K562 (cell line): ENCODE measurements around the gene KIF26A. TPM values are rescaled to one million over a fixed set of nuclear protein-coding genes. Genes with fewer than 3 reads are reported as not detected.

ENCODE experiments used
- ATAC-seq: fragments of 200-7000 bp; cut with Tn5 transposase; 3 replicates; pipeline ENCODE4 v1.9.1; 2020; ENCODE audit warnings: moderate library complexity
- BruUV-seq: library from RNA; stranded (reverse); fragments of 400-500 nt; replicated peaks from 2 replicates; lab custom pipeline; 2021; lab: Mats Ljungman, UMichigan
- CTCF ChIA-PET: fragments of 300-600 bp; formaldehyde crosslinking; extraction: SDS; loops from one replicate; lab custom pipeline; 2021; ENCODE audit warnings: low intra/inter-chr PET ratio; lab: Yijun Ruan, JAX
- POLR2A ChIA-PET: fragments of 300-600, 350-650 bp; sonication (Branson Sonifier 250); formaldehyde crosslinking; extraction: SDS; loops from one replicate; lab custom pipeline; 2021; ENCODE audit warnings: antibody characterized with exemption, inconsistent platforms; lab: Yijun Ruan, JAX
- DNase-seq, 4 experiments: peaks; one replicate each; pipeline versions ENCODE4 v3.0.0 to v3.0.0-alpha.2; 2011 to 2018; ENCODE audit warnings: low spot score in 3 of 4, mixed read lengths in 3 of 4; ENCODE audit errors: extremely low read depth in 1 of 4
- FAIRE-seq: peaks from 2 replicates; lab custom pipeline; 2011; peaks lifted over from hg19 to GRCh38; lab: Jason Lieb, UNC
- H2AFZ ChIP-seq: 2 replicates; pipeline ENCODE4 v1.6.0; 2011; ENCODE audit warnings: low read depth, low read length, control low read depth, inconsistent platforms
- H3K27ac ChIP-seq: fragments of 200-600 bp; 3 replicates; pipeline ENCODE4 v1.8.0; 2011; ENCODE audit warnings: low read depth, mild to moderate bottlenecking, control low read depth, inconsistent platforms, low read length, moderate library complexity, mixed read lengths; ENCODE audit errors: extremely low read depth
- H3K27me3 ChIP-seq, 2 experiments: fragments of 300-600 bp in 1 of 2; 2 replicates in 1 of 2; 3 replicates in 1 of 2; pipeline versions ENCODE4 v1.6.0 to v1.8.0; 2011; ENCODE audit warnings: inconsistent platforms in 2 of 2, low read length in 2 of 2, mild to moderate bottlenecking in 1 of 2, mixed read lengths in 1 of 2, moderate library complexity in 1 of 2; ENCODE audit not compliant: control insufficient read depth in 2 of 2, insufficient read depth in 2 of 2
- H3K36me3 ChIP-seq: fragments of 300-600 bp; 3 replicates; pipeline ENCODE4 v1.8.0; 2011; ENCODE audit warnings: mild to moderate bottlenecking, low read length, inconsistent platforms; ENCODE audit not compliant: control insufficient read depth, insufficient read depth
- H3K4me1 ChIP-seq, 2 experiments: fragments of 200-600 bp in 1 of 2; replicated peaks in 1 of 2; 2 replicates in 1 of 2; 3 replicates in 1 of 2; pipeline versions ENCODE4 v1.5.1 to v1.8.0; 2011; ENCODE audit warnings: inconsistent platforms in 2 of 2, low read length in 2 of 2, mild to moderate bottlenecking in 1 of 2, mixed read lengths in 1 of 2, moderate library complexity in 1 of 2; ENCODE audit not compliant: control insufficient read depth in 2 of 2, insufficient read depth in 2 of 2
- H3K4me2 ChIP-seq: 2 replicates; pipeline ENCODE4 v1.6.1; 2011; ENCODE audit warnings: low read length, control low read depth, inconsistent platforms, mixed read lengths; ENCODE audit not compliant: insufficient read depth
- H3K4me3 ChIP-seq: fragments of 200-600 bp; sonication (generic), shearing (Covaris generic); 2 replicates; pipeline ENCODE4 v1.5.1; 2016; ENCODE audit warnings: control low read depth, inconsistent platforms
- H3K79me2 ChIP-seq: fragments of 200-600 bp; 3 replicates; pipeline ENCODE4 v1.8.0; 2011; ENCODE audit warnings: low read length, inconsistent platforms; ENCODE audit not compliant: control insufficient read depth, insufficient read depth
- H3K9ac ChIP-seq, 2 experiments: 2 replicates each; pipeline versions ENCODE4 v1.6.0 to v1.6.1; 2011; ENCODE audit warnings: low read depth in 2 of 2, low read length in 2 of 2, control low read depth in 1 of 2, inconsistent platforms in 1 of 2, mild to moderate bottlenecking in 1 of 2, mixed read lengths in 1 of 2; ENCODE audit not compliant: insufficient read depth in 1 of 2
- H3K9me1 ChIP-seq: one replicate; pipeline ENCODE4 v1.6.0; 2011; ENCODE audit warnings: inconsistent platforms, mild to moderate bottlenecking, low read length, moderate library complexity; ENCODE audit not compliant: control insufficient read depth, insufficient read depth
- H3K9me3 ChIP-seq: replicated peaks from 2 replicates; pipeline ENCODE4 v1.5.1; 2011; ENCODE audit warnings: low read depth, low read length, inconsistent platforms; ENCODE audit not compliant: control insufficient read depth, insufficient read depth
- H4K20me1 ChIP-seq: replicated peaks from 2 replicates; pipeline ENCODE4 v1.6.1; 2011; ENCODE audit warnings: low read length, inconsistent platforms, mixed read lengths; ENCODE audit not compliant: control insufficient read depth, insufficient read depth
- ARNT ChIP-seq, 2 experiments: fragments of 450-650 bp; IDR thresholded peaks; 2 replicates each; pipeline ENCODE4 v1.6.1; 2016; ENCODE audit warnings: mild to moderate bottlenecking in 1 of 2
- CGGBP1 ChIP-seq: fragments of 250-450 bp; sonication (Bioruptor Pico); IDR thresholded peaks from 2 replicates; pipeline ENCODE4 v1.9.0; 2021; ENCODE audit warnings: mild to moderate bottlenecking
- HDAC6 ChIP-seq: IDR thresholded peaks from 2 replicates; pipeline ENCODE4 v1.6.1; 2012; ENCODE audit warnings: low read depth, mild to moderate bottlenecking, control low read depth, inconsistent platforms, low read length, moderate library complexity
- HDGF ChIP-seq: fragments of 450-650 bp; IDR thresholded peaks from 2 replicates; pipeline ENCODE4 v1.6.1; 2016
- HNRNPH1 ChIP-seq: fragments of 200-400 bp; formaldehyde crosslinking; optimal IDR thresholded peaks from 2 replicates; pipeline ENCODE3; 2017; ENCODE audit warnings: low read depth, mild to moderate bottlenecking, low read length, moderate library complexity
- IRF2 ChIP-seq: sonication (generic); formaldehyde crosslinking; IDR thresholded peaks from 2 replicates; pipeline ENCODE4 v1.8.1; 2022; ENCODE audit warnings: mild to moderate bottlenecking, missing genetic modification reagents
- MECOM ChIP-seq: fragments of 250-450 bp; sonication (Bioruptor Pico); IDR thresholded peaks from 2 replicates; pipeline ENCODE4 v1.8.0; 2022; ENCODE audit warnings: inconsistent platforms
- NR4A1 ChIP-seq, 2 experiments: fragments of 250-450 bp in 1 of 2; fragments of 450-650 bp in 1 of 2; sonication (Bioruptor Pico) in 1 of 2; IDR thresholded peaks; 2 replicates each; pipeline versions ENCODE4 v1.4.0 to v1.6.1; 2016 to 2020; ENCODE audit warnings: mild to moderate bottlenecking in 2 of 2, missing compliant biosample characterization in 1 of 2, missing genetic modification characterization in 1 of 2, moderate library complexity in 1 of 2
- OTX1 ChIP-seq: fragments of 450-650 bp; formaldehyde crosslinking; IDR thresholded peaks from 2 replicates; pipeline ENCODE4 v1.4.0; 2022; ENCODE audit warnings: mild to moderate bottlenecking
- SMARCE1 ChIP-seq: fragments of 450-650 bp; IDR thresholded peaks from 2 replicates; pipeline ENCODE4 v1.7.1; 2016; ENCODE audit warnings: mild to moderate bottlenecking
- SRSF3 ChIP-seq: fragments of 200-400 bp; formaldehyde crosslinking; IDR thresholded peaks from 2 replicates; pipeline ENCODE4 v1.6.1; 2016; ENCODE audit warnings: mild to moderate bottlenecking, low read length, moderate library complexity; ENCODE audit not compliant: insufficient read depth
- TAL1 ChIP-seq: fragments of 450-650 bp; IDR thresholded peaks from 2 replicates; pipeline ENCODE4 v1.6.1; 2016; ENCODE audit warnings: mild to moderate bottlenecking
- TARDBP ChIP-seq: fragments of 450-650 bp; IDR thresholded peaks from 2 replicates; pipeline ENCODE4 v1.6.1; 2016
- ZFP30 ChIP-seq: fragments of 250-450 bp; sonication (Bioruptor Pico); IDR thresholded peaks from 2 replicates; pipeline ENCODE4 v1.8.0; 2022; ENCODE audit warnings: moderate library complexity, mild to moderate bottlenecking, inconsistent platforms, borderline replicate concordance
- ZNF133 ChIP-seq: fragments of 250-450 bp; sonication (Bioruptor Pico); IDR thresholded peaks from 2 replicates; pipeline ENCODE4 v1.4.0; 2020; ENCODE audit warnings: mild to moderate bottlenecking
- ZNF174 ChIP-seq: fragments of 250-450 bp; sonication (Bioruptor Pico); IDR thresholded peaks from 2 replicates; pipeline ENCODE4 v1.4.0; 2020; ENCODE audit warnings: mild to moderate bottlenecking
- ZNF589 ChIP-seq: fragments of 200-800 bp; sonication (Bioruptor generic); IDR thresholded peaks from 2 replicates; pipeline ENCODE4 v1.6.1; 2016; ENCODE audit warnings: low read depth, missing genetic modification characterization, missing compliant biosample characterization
- ZNF766 ChIP-seq: fragments of 200-800 bp; sonication (Bioruptor generic); conservative IDR thresholded peaks from 2 replicates; pipeline ENCODE4 v1.6.1; 2016; ENCODE audit warnings: missing genetic modification characterization, missing compliant biosample characterization
- WGBS: fragments of 100-300 bp; shearing (Covaris generic); methylation state at CpG from one replicate; pipeline ENCODE4 v1.1.6; 2016; ENCODE audit warnings: low coverage, mixed read lengths; ENCODE audit not compliant: insufficient coverage; ENCODE audit errors: missing lambda C conversion rate; 5-methylcytosine and 5-hydroxymethylcytosine counted together
- in situ Hi-C: fragments of 300-500 bp; cut with MboI; formaldehyde crosslinking; loops from 4 replicates; pipeline ENCODE4 v1.15.0; 2018; ENCODE audit warnings: inconsistent platforms, mixed read lengths
- intact Hi-C: fragments of 100-400 bp; cut with micrococcal nuclease; formaldehyde crosslinking; loops from 2 replicates; pipeline ENCODE4 v1.14.2; 2022
- polyA plus RNA-seq, 8 experiments: library from polyadenylated mRNA; depleted of rRNA in 4 of 8; stranded (reverse) in 5 of 8; unstranded in 3 of 8; fragments of >200 nt; fragmentation: Nextera tagmentation in 2 of 8; fragmentation: Illumina TruSeq in 1 of 8; extraction: Ambion mirVana in 2 of 8; extraction: Trizol in 1 of 8; gene quantifications; 2 replicates each; pipeline versions ENCODE4 v1.2.1 to v1.2.3, GENCODE V29; 2011 to 2014; ENCODE audit warnings: inconsistent platforms in 1 of 8, missing spikeins in 1 of 8
- total RNA-seq, 7 experiments: library from RNA; depleted of rRNA in 6 of 7; stranded (reverse); fragments of >200 nt in 6 of 7; fragmentation: Illumina TruSeq in 2 of 7; extraction: Trizol in 2 of 7; gene quantifications; 2 replicates each; pipeline versions ENCODE4 v1.2.1 to v1.2.3, GENCODE V29; 2011 to 2021; ENCODE audit warnings: low replicate concordance in 1 of 7
- TF ChIP-seq, protein P1 (sequence below): fragments of 450-650 bp; formaldehyde crosslinking; IDR thresholded peaks from 2 replicates; pipeline ENCODE4 v1.4.0; 2022; ENCODE audit warnings: mild to moderate bottlenecking, moderate library complexity
- TF ChIP-seq, protein P2 (sequence below): IDR thresholded peaks from 2 replicates; pipeline ENCODE4 v1.6.1; 2014; ENCODE audit warnings: antibody characterized with exemption

Gene KIF26A
- total and polyA plus RNA-seq, 9 of the 15 experiments (the other 6 are each of a cell fraction or from before 2014, with no cell fraction given), result 0.04 TPM; not detected in 8

GRCh38 chr14:104211215-104211614 lies 72.8 kb downstream of the KIF26A start (continued):
- no peak for TF ChIP-seq NR4A1 (CRISPR knock-in tag; IDR thresholded peaks at IDR 0.05)
- no peak for TF ChIP-seq NR4A1 (tag; IDR thresholded peaks at IDR 0.05)

DNA sequence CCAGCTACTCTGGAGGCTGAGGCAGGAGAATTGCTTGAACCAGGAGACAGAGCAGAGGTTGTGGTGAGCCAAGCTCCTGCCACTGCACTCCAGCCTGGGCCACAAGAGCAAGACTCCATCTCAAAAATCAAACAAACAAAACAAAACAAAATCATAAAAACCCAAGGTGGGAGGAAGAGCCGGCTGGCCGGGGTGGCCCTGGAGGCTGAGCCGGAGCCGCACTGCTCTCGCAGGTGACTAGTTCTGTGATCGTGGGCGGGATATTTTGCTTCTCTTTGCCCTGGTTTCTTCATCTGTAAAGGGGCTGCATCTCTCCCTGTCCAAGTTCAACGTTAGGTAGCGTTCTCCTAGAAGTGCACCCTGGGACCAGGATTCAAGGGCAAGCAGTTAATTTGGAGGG lies 73.4 kb downstream of the KIF26A start:
- FAIRE-seq (no peak), ATAC-seq (no peak), DNase-seq (no peak)
- BruUV-seq, result no TSS peak
- intact Hi-C loops, result no loop called here
- H3K27ac ChIP-seq, result no peak overlapping the region
- H4K20me1 ChIP-seq, result no peaks in the 10 kb centered on the region
- H3K4me1 ChIP-seq, result no peaks in the 10 kb centered on the region; a peak in 1 of 5 replicates
- ChIA-PET CTCF (no interaction called here), POLR2A (interaction anchor here (0.7 kb wide), 1 partner anchor 12 kb away, joined by 3 read pairs; no protein-coding TSS in a partner anchor)
- H3K79me2 ChIP-seq, result no peaks in the 10 kb centered on the region
- WGBS, result 0% methylated on average over 7 of the region's 9 CpGs
- no peaks in the 10 kb centered on the region for H3K36me3 ChIP-seq
- TF ChIP-seq OTX1 (CRISPR knock-in tag), result no peak
- no peak for TF ChIP-seq ZNF766 (CRISPR knock-in tag)
- TF ChIP-seq ARNT (IDR thresholded peaks at IDR 0.05), result no peak
- no peak for TF ChIP-seq TARDBP
- TF ChIP-seq ZNF133, result no peak
- no peak for TF ChIP-seq MECOM (CRISPR knock-in tag)
- TF ChIP-seq, protein P1, sequence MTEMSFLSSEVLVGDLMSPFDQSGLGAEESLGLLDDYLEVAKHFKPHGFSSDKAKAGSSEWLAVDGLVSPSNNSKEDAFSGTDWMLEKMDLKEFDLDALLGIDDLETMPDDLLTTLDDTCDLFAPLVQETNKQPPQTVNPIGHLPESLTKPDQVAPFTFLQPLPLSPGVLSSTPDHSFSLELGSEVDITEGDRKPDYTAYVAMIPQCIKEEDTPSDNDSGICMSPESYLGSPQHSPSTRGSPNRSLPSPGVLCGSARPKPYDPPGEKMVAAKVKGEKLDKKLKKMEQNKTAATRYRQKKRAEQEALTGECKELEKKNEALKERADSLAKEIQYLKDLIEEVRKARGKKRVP (CRISPR knock-in tag), result no peak
- TF ChIP-seq TAL1, result no peak
- TF ChIP-seq ZNF174 (CRISPR knock-in tag), result no peak
- no peak for TF ChIP-seq CGGBP1 (CRISPR knock-in tag)
- TF ChIP-seq HNRNPH1, result no peak
- TF ChIP-seq HDGF, result no peak
- TF ChIP-seq ZFP30 (CRISPR knock-in tag), result no peak
- TF ChIP-seq, protein P2, sequence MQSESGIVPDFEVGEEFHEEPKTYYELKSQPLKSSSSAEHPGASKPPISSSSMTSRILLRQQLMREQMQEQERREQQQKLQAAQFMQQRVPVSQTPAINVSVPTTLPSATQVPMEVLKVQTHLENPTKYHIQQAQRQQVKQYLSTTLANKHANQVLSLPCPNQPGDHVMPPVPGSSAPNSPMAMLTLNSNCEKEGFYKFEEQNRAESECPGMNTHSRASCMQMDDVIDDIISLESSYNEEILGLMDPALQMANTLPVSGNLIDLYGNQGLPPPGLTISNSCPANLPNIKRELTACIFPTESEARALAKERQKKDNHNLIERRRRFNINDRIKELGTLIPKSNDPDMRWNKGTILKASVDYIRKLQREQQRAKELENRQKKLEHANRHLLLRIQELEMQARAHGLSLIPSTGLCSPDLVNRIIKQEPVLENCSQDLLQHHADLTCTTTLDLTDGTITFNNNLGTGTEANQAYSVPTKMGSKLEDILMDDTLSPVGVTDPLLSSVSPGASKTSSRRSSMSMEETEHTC, result no peak
- no peak for TF ChIP-seq HDAC6
- no peak for TF ChIP-seq IRF2
- TF ChIP-seq SMARCE1, result no peak
- no peak for TF ChIP-seq SRSF3
- no peak for TF ChIP-seq ZNF589 (CRISPR knock-in tag)
- no peaks in the 10 kb centered on the region for H3K9me1 ChIP-seq
- no peak overlapping the region for H3K4me2 ChIP-seq
- no peak overlapping the region for H2AFZ ChIP-seq
- in situ Hi-C loops, result no loop called here
- H3K4me3 ChIP-seq, result no peak overlapping the region
- H3K27me3 ChIP-seq, result peaks cover 0 to 11% of the 10 kb centered on the region in 2 experiments; a peak in 2 of 5 replicates
- no peak overlapping the region for H3K9ac ChIP-seq
- H3K9me3 ChIP-seq, result no peaks in the 10 kb centered on the region
